OCI-M1 (cell line): ENCODE measurements around the gene CBFA2T2.
A peak's percentile ranks its signal among the peaks of the same experiment; 100 is the strongest.

ENCODE experiments used
- DNase-seq: peaks from one replicate; lab custom pipeline; 2025; lab: John Stamatoyannopoulos, UW

CBFA2T2 gene

GRCh38 chr20:33653218-33653899, 163.5 kb downstream of the CBFA2T2 start:
- DNase-seq: peak; percentile 73

- DNase-seq: no peak
Observed at GRCh38 chr20:33653900-33654596, 164.2 kb downstream of the CBFA2T2 start.

GRCh38 chr20:33654680-33655161, 164.8 kb downstream of the CBFA2T2 start:
- DNase-seq: no peak

GRCh38 chr20:33655164-33655563, 165.3 kb downstream of the CBFA2T2 start:
- no peak for DNase-seq

- DNase-seq: no peak
Observed at GRCh38 chr20:33656010-33656782, 166.3 kb downstream of the CBFA2T2 start.

- no peak for DNase-seq
Observed at GRCh38 chr20:33656783-33657703, 167.1 kb downstream of the CBFA2T2 start.

- DNase-seq: no peak
Observed at GRCh38 chr20:33657704-33658095, 167.8 kb downstream of the CBFA2T2 start.

- DNase-seq: no peak
Observed at GRCh38 chr20:33658510-33658909, 168.6 kb downstream of the CBFA2T2 start.

- no peak for DNase-seq
Observed at GRCh38 chr20:33658929-33659328, 169.0 kb downstream of the CBFA2T2 start.

GRCh38 chr20:33659341-33660034, 169.6 kb downstream of the CBFA2T2 start:
- DNase-seq: no peak

GRCh38 chr20:33660035-33660684, 170.3 kb downstream of the CBFA2T2 start:
- no peak for DNase-seq

GRCh38 chr20:33660685-33661058, 170.8 kb downstream of the CBFA2T2 start:
- DNase-seq: no peak

GRCh38 chr20:33662172-33662571, 172.3 kb downstream of the CBFA2T2 start, which contains the start of gene C20orf144:
TSS of gene C20orf144 (plus strand) at chr20:33662327. CDS start at chr20:33662346, 19 bp downstream.
- no peak for DNase-seq

GRCh38 chr20:33663161-33664084, 173.5 kb downstream of the CBFA2T2 start:
- peak; percentile 87 for DNase-seq

GRCh38 chr20:33664085-33664761, 174.3 kb downstream of the CBFA2T2 start:
- DNase-seq: no peak

- DNase-seq: no peak
Observed at GRCh38 chr20:33664762-33665144, 174.9 kb downstream of the CBFA2T2 start.

GRCh38 chr20:33666293-33667244, 176.7 kb downstream of the CBFA2T2 start, which contains the start of gene ACTL10:
TSS of gene ACTL10 (plus strand) at chr20:33666943. CDS start at chr20:33667498, 555 bp downstream.
- peak; percentile 99 for DNase-seq
